ENCODE results near the gene SEC61B. TPM values are rescaled to one million over a fixed set of nuclear protein-coding genes. Genes with fewer than 3 reads are reported as not detected.

SEC61B gene
- total and polyA plus RNA-seq, 2 donors (not counting 3 experiments of a cell fraction or from before 2014, with no cell fraction given): 242 to 594 TPM

- dilution Hi-C loops (cut with MboI; ENCODE audit: extremely low pct_ligation_motif_present, low sequenced_read_pairs) (no loop called here), intact Hi-C loops (cut with micrococcal nuclease) (loop anchor here (1.0 kb wide), 1 partner anchor 57 kb away; no protein-coding TSS in a partner anchor)
- H3K27me3 ChIP-seq (ENCODE audit: control insufficient read depth in 2 of 2, insufficient read depth in 2 of 2, low read length in 2 of 2): no peaks in the 10 kb centered on the region
- no peak overlapping the region for H2AFZ ChIP-seq (ENCODE audit: low read depth, low read length)
- ChIA-PET POLR2A (interaction anchor here (0.6 to 1.0 kb wide), 2 partner anchors 19 to 75 kb away, joined by 4 to 8 read pairs; partner anchors contain the start of genes ALG2 and SEC61B), CTCF (interaction anchor here (0.7 to 2.3 kb wide), 12 partner anchors 9 to 772 kb away, joined by 3 to 33 read pairs (median 4); partner anchors contain the start of genes ALG2 and SEC61B)
- no peaks in the 10 kb centered on the region for H3K9me1 ChIP-seq (replicated peaks; ENCODE audit: control insufficient read depth, extremely low read depth, insufficient read depth, low read length)
- H3K4me1 ChIP-seq (ENCODE audit: control insufficient read depth, extremely low read depth, insufficient read depth, low read length): no peaks in the 10 kb centered on the region
- no TSS peak for BruUV-seq (replicated peaks)
- FAIRE-seq: peak; percentile 54
- H3K4me2 ChIP-seq (ENCODE audit: insufficient read depth, low read length): no peak overlapping the region
- TF ChIP-seq JUN (IDR thresholded peaks at IDR 0.05; ENCODE audit: borderline replicate concordance, insufficient read depth, insufficient read length, low read depth) (no peak), EZH2 (IDR thresholded peaks at IDR 0.05; ENCODE audit: borderline replicate concordance, low read depth, low read length, severe bottlenecking) (no peak), POLR2AphosphoS5 (IDR thresholded peaks at IDR 0.05; ENCODE audit: insufficient read depth, low read depth, low read length) (no peak), FOS (IDR thresholded peaks at IDR 0.05; ENCODE audit: borderline replicate concordance, insufficient read depth, low read length) (no peak), CTCF (IDR thresholded peaks at IDR 0.05; ENCODE audit: extremely low read depth in 1 of 2, insufficient read depth in 1 of 2, low read depth in 1 of 2, low read length in 2 of 2) (no peak), POLR2A (IDR thresholded peaks at IDR 0.05; ENCODE audit: low read depth, low read length) (no peak), MYC (IDR thresholded peaks at IDR 0.05; ENCODE audit: low read depth, low read length) (no peak), GATA2 (IDR thresholded peaks at IDR 0.05; ENCODE audit: insufficient read depth, insufficient read length, low read depth, low read length) (no peak)
- TF ChIP-seq, protein P1, sequence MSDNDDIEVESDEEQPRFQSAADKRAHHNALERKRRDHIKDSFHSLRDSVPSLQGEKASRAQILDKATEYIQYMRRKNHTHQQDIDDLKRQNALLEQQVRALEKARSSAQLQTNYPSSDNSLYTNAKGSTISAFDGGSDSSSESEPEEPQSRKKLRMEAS (IDR thresholded peaks at IDR 0.05; ENCODE audit: insufficient read depth, insufficient read length): no peak
- H3K36me3 ChIP-seq (ENCODE audit: control insufficient read depth in 2 of 2, extremely low read depth in 1 of 2, insufficient read depth in 2 of 2, low read length in 2 of 2): no peaks in the 10 kb centered on the region
- DNase-seq (ENCODE audit: low read depth, low spot score): peak; percentile 53
- no peaks in the 10 kb centered on the region for H3K79me2 ChIP-seq (ENCODE audit: control insufficient read depth, insufficient read depth, low read length)
- no peak overlapping the region for H3K9ac ChIP-seq (replicated peaks; ENCODE audit: extremely low read depth, insufficient read depth, low read length)
- H4K20me1 ChIP-seq (replicated peaks; ENCODE audit: control insufficient read depth, extremely low read depth, insufficient read depth, low read length): no peaks in the 10 kb centered on the region
- H3K9me3 ChIP-seq (replicated peaks; ENCODE audit: control insufficient read depth, insufficient read depth, low read length): no peaks in the 10 kb centered on the region
- no peak overlapping the region for H3K27ac ChIP-seq (ENCODE audit: insufficient read depth, low read depth, low read length)
- no peak overlapping the region for H3K4me3 ChIP-seq (replicated peaks in 1 of 3; ENCODE audit: insufficient read depth in 1 of 3, low read depth in 1 of 3, low read length in 3 of 3)
Measured at GRCh38 chr9:99241106-99241505, 19.0 kb downstream of the SEC61B start.

Measured in endothelial cell of umbilical vein (primary cell).